Hepatocyte (in vitro differentiated cells): ENCODE results near the gene JUNB. TPM values are rescaled to one million over a fixed set of nuclear protein-coding genes. Genes with fewer than 3 reads are reported as not detected.

ENCODE experiments used
- DNase-seq: peaks from one replicate; pipeline ENCODE4 v3.0.0-alpha.2; 2016; ENCODE audit warnings: low spot score
- H2AFZ ChIP-seq: fragments of 200-600 bp; sonication (generic); 2 replicates; pipeline ENCODE4 v1.6.0; 2016; ENCODE audit warnings: antibody characterized with exemption, mild to moderate bottlenecking
- H3K27ac ChIP-seq: fragments of 200-600 bp; sonication (generic); 2 replicates; pipeline ENCODE4 v1.5.1; 2016; ENCODE audit warnings: mild to moderate bottlenecking
- H3K27me3 ChIP-seq: fragments of 200-600 bp; sonication (generic); 2 replicates; pipeline ENCODE4 v1.6.1; 2016
- H3K36me3 ChIP-seq: fragments of 200-600 bp; sonication (generic); replicated peaks from 2 replicates; pipeline ENCODE4 v1.5.1; 2016; ENCODE audit warnings: low read depth; ENCODE audit not compliant: insufficient read depth
- H3K4me1 ChIP-seq: fragments of 200-600 bp; sonication (generic); 2 replicates; pipeline ENCODE4 v1.5.1; 2016; ENCODE audit warnings: mild to moderate bottlenecking, moderate library complexity; ENCODE audit not compliant: insufficient read depth
- H3K4me2 ChIP-seq: fragments of 200-600 bp; sonication (generic); 2 replicates; pipeline ENCODE4 v1.6.0; 2016
- H3K4me3 ChIP-seq: fragments of 200-600 bp; sonication (generic); 2 replicates; pipeline ENCODE4 v1.5.1; 2016; ENCODE audit warnings: mild to moderate bottlenecking
- H3K79me2 ChIP-seq: fragments of 200-600 bp; sonication (generic); 2 replicates; pipeline ENCODE4 v1.6.0; 2017; ENCODE audit warnings: mild to moderate bottlenecking
- H3K9me2 ChIP-seq: fragments of 200-600 bp; sonication (generic); replicated peaks from 2 replicates; pipeline ENCODE4 v1.6.0; 2017; ENCODE audit warnings: mild to moderate bottlenecking; ENCODE audit not compliant: insufficient read depth
- H3K9me3 ChIP-seq: fragments of 200-600 bp; sonication (generic); 2 replicates; pipeline ENCODE4 v1.5.1; 2016; ENCODE audit warnings: low read depth, mild to moderate bottlenecking
- H4K20me1 ChIP-seq: fragments of 200-600 bp; sonication (generic); 2 replicates; pipeline ENCODE4 v1.6.0; 2016; ENCODE audit warnings: mild to moderate bottlenecking; ENCODE audit not compliant: insufficient read depth, poor library complexity, severe bottlenecking
- EZH2 ChIP-seq: fragments of 200-600 bp; sonication (generic); IDR thresholded peaks from 2 replicates; pipeline ENCODE4 v1.6.1; 2016; ENCODE audit warnings: antibody characterized with exemption, mild to moderate bottlenecking, borderline replicate concordance
- EZH2phosphoT487 ChIP-seq: fragments of 200-600 bp; sonication (generic); IDR thresholded peaks from one replicate; pipeline ENCODE4 v1.6.1; 2018; ENCODE audit warnings: antibody characterized with exemption, mild to moderate bottlenecking, low read depth, moderate library complexity; ENCODE audit not compliant: unreplicated experiment, severe bottlenecking
- WGBS: methylation state at CpG from one replicate; pipeline ENCODE4 v1.1.6; 2016; ENCODE audit warnings: low lambda C conversion rate; ENCODE audit errors: missing lambda C conversion rate; 5-methylcytosine and 5-hydroxymethylcytosine counted together
- polyA plus RNA-seq: library from polyadenylated mRNA; unstranded; fragments of >200 nt; fragmentation: Nextera tagmentation; extraction: Ambion mirVana; gene quantifications from 2 replicates; pipeline ENCODE4 v1.2.1, GENCODE V29; 2016
- total RNA-seq: library from RNA; depleted of rRNA; stranded (reverse); fragments of >200 nt; gene quantifications from 2 replicates; pipeline ENCODE4 v1.2.3, GENCODE V29; 2014
- TF ChIP-seq, protein P1 (sequence below): fragments of 200-600 bp; sonication (generic); IDR thresholded peaks from 2 replicates; pipeline ENCODE4 v1.5.1; 2016; ENCODE audit warnings: antibody characterized with exemption, mild to moderate bottlenecking; ENCODE audit not compliant: poor library complexity

JUNB gene
- 343 and 399 TPM in 2 replicates for total RNA-seq
- polyA plus RNA-seq, result 539 and 633 TPM in 2 replicates

DNA sequence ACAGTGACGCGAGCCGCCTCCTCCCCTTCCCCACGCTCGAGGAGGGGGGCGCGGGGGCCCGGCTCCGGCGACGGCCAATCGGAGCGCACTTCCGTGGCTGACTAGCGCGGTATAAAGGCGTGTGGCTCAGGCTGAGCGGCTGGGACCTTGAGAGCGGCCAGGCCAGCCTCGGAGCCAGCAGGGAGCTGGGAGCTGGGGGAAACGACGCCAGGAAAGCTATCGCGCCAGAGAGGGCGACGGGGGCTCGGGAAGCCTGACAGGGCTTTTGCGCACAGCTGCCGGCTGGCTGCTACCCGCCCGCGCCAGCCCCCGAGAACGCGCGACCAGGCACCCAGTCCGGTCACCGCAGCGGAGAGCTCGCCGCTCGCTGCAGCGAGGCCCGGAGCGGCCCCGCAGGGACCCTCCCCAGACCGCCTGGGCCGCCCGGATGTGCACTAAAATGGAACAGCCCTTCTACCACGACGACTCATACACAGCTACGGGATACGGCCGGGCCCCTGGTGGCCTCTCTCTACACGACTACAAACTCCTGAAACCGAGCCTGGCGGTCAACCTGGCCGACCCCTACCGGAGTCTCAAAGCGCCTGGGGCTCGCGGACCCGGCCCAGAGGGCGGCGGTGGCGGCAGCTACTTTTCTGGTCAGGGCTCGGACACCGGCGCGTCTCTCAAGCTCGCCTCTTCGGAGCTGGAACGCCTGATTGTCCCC, at the start of gene JUNB:
Gene JUNB (plus strand): TSS at position 142 of the 706 bp plus-strand sequence. CDS start 286 bp downstream, at position 428.
- Histone ChIP-seq H3K27ac (peak within 1 kb of the TSS; percentile 99), H3K9me3 (no peaks in the 10 kb centered on the region), H3K27me3 (no peaks in the 10 kb centered on the region), H3K4me1 (peaks cover 41% of the 10 kb centered on the region), H3K4me2 (peak within 1 kb of the TSS; percentile 84), H3K79me2 (peaks cover 18% of the 10 kb centered on the region), H3K36me3 (no peaks in the 10 kb centered on the region), H3K4me3 (peak within 1 kb of the TSS; percentile 94), H3K9me2 (no peaks in the 10 kb centered on the region), H2AFZ (no peak within 1 kb of the TSS), H4K20me1 (peaks cover 10% of the 10 kb centered on the region)
- peak; percentile 98 for DNase-seq
- 2% methylated on average over 53 of the region's 73 CpGs for WGBS
- TF ChIP-seq, protein P1, sequence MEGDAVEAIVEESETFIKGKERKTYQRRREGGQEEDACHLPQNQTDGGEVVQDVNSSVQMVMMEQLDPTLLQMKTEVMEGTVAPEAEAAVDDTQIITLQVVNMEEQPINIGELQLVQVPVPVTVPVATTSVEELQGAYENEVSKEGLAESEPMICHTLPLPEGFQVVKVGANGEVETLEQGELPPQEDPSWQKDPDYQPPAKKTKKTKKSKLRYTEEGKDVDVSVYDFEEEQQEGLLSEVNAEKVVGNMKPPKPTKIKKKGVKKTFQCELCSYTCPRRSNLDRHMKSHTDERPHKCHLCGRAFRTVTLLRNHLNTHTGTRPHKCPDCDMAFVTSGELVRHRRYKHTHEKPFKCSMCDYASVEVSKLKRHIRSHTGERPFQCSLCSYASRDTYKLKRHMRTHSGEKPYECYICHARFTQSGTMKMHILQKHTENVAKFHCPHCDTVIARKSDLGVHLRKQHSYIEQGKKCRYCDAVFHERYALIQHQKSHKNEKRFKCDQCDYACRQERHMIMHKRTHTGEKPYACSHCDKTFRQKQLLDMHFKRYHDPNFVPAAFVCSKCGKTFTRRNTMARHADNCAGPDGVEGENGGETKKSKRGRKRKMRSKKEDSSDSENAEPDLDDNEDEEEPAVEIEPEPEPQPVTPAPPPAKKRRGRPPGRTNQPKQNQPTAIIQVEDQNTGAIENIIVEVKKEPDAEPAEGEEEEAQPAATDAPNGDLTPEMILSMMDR, result no peak
- no peak for TF ChIP-seq EZH2phosphoT487
- no peak for TF ChIP-seq EZH2

DNA sequence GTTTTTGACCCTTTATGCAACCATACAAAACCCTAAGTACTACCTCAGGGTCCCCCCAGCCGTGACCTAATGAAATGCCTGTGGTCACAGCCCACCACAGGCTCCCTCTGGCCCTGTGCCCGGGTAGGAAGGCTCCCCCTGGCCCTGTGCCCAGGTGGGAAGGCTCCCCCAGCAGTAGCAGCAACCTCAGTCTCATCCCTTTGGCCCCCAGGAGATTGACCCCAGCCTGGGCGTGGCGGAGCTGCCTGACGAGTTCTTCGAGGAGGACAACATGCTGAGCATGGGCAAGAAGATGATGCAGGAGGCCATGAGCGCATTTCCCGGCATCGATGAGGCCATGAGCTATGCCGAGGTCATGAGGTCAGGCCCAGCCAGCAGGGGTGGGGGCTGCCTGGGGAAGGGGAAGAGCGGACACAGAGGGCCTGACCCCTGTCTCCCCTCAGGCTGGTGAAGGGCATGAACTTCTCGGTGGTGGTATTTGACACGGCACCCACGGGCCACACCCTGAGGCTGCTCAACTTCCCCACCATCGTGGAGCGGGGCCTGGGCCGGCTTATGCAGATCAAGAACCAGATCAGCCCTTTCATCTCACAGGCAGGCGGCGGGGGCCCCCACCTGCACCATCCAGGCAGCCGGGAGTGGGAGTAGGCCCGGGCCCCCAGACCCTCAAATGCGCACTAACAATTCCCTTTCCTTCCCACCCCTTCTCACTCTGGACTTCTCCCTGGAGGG, 46.0 kb upstream of the JUNB start:
- H2AFZ ChIP-seq, result no peak overlapping the region
- H3K36me3 ChIP-seq, result no peaks in the 10 kb centered on the region
- H3K4me3 ChIP-seq, result no peak overlapping the region
- H3K27me3 ChIP-seq, result peaks cover 3% of the 10 kb centered on the region
- H3K4me1 ChIP-seq, result no peaks in the 10 kb centered on the region
- H3K9me2 ChIP-seq, result no peaks in the 10 kb centered on the region
- H3K4me2 ChIP-seq, result no peak overlapping the region
- no peaks in the 10 kb centered on the region for H3K9me3 ChIP-seq
- H4K20me1 ChIP-seq, result no peaks in the 10 kb centered on the region
- DNase-seq, result no peak
- no peaks in the 10 kb centered on the region for H3K79me2 ChIP-seq
- 95% methylated on average over 17 of the region's 22 CpGs for WGBS
- no peak overlapping the region for H3K27ac ChIP-seq
- TF ChIP-seq EZH2, result no peak
- TF ChIP-seq, protein P1, result no peak

DNA sequence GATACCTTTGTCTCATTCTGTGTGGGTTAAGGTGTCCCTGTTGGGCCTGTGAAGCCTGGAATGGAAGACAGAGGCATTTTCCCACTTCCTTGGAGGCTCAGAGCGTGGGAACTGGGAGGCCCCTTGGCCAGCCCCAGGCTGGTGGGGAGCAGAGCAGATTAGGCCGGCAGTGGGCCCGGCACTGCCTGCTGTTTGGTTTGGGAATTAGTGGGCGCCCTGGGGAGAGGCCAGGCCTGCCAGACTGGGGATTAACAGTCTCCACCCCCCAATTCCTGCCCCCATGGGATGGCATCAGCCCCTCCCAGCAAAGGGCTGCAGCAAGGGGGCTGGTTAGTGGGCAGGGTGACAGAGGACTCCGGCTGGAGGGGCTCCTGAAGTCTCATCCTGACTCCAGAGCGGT, 42.8 kb upstream of the JUNB start:
- no peak for TF ChIP-seq EZH2phosphoT487
- no peak for TF ChIP-seq EZH2
- TF ChIP-seq, protein P1, result no peak
- Histone ChIP-seq H3K27me3 (peaks cover 25% of the 10 kb centered on the region), H3K36me3 (no peaks in the 10 kb centered on the region), H2AFZ (no peak overlapping the region), H3K9me2 (no peaks in the 10 kb centered on the region), H3K27ac (no peak overlapping the region), H3K4me1 (no peaks in the 10 kb centered on the region), H3K79me2 (no peaks in the 10 kb centered on the region), H4K20me1 (no peaks in the 10 kb centered on the region), H3K4me3 (no peak overlapping the region), H3K9me3 (no peaks in the 10 kb centered on the region), H3K4me2 (no peak overlapping the region)
- no peak for DNase-seq
- 75% methylated on average over 4 of the region's 6 CpGs for WGBS
